Measurements from ENCODE around the gene BTG1. TPM values are rescaled to one million over a fixed set of nuclear protein-coding genes. Genes with fewer than 3 reads are reported as not detected.

Gene BTG1
- total and polyA plus RNA-seq, 2 of the 8 experiments (the other 6 are each of a cell fraction or from before 2014, with no cell fraction given) = 17.1 to 32.7 TPM

DNA sequence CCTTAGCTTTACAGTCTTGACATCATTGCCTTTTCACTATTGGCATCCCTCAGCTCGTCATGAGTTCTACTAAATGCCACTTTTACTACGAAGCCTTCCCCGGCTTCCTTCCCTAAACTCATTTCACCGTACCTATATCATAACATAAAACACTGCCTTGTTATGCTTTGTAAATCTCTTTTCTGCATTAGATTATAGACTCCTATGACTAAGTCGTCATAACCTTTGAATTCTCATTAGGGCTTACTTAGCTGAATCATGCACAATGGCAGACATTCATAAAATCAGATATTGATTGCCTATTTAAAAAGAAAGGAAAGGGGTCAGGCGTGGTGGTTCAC is 21.0 kb downstream of the BTG1 start:
- H4K8ac ChIP-seq (ENCODE audit: extremely low read depth, insufficient read depth, low read length) = no peak overlapping the region
- H3K9ac ChIP-seq (replicated peaks in 1 of 4; ENCODE audit: extremely low read depth in 1 of 4, low read depth in 3 of 4, low read length in 3 of 4) = no peak overlapping the region
- H2BK12ac ChIP-seq (ENCODE audit: low read depth, low read length) = no peak overlapping the region
- peaks cover 0 to 5% (median 0%) of the 10 kb centered on the region in 4 experiments; a peak in 2 of 8 replicates for H3K36me3 ChIP-seq (ENCODE audit: control insufficient read depth in 2 of 4, insufficient read depth in 4 of 4, low read length in 3 of 4)
- no peak overlapping the region for H3K4me3 ChIP-seq (ENCODE audit: extremely low read depth in 1 of 4, insufficient read depth in 2 of 4, low read depth in 3 of 4, low read length in 4 of 4)
- H3K14ac ChIP-seq (ENCODE audit: insufficient read length) = no peak overlapping the region
- H4K91ac ChIP-seq (replicated peaks; ENCODE audit: insufficient read length, low read length) = no peak overlapping the region
- H3K4me2 ChIP-seq (ENCODE audit: insufficient read depth in 1 of 2, low read depth in 2 of 2, low read length in 2 of 2) = no peak overlapping the region
- FAIRE-seq = no peak
- no peak overlapping the region for H2BK5ac ChIP-seq (ENCODE audit: low read depth, low read length)
- no peak overlapping the region for H3K18ac ChIP-seq (ENCODE audit: extremely low read depth, low read length)
- H2BK15ac ChIP-seq (ENCODE audit: low read length) = no peak overlapping the region
- H3K79me2 ChIP-seq (ENCODE audit: control insufficient read depth in 1 of 2, insufficient read depth in 2 of 2, low read length in 2 of 2) = peaks cover 7 to 83% of the 10 kb centered on the region in 2 experiments; a peak in 3 of 4 replicates
- no peaks in the 10 kb centered on the region for H4K20me1 ChIP-seq (replicated peaks in 1 of 2; ENCODE audit: control insufficient read depth in 1 of 2, insufficient read depth in 2 of 2, low read length in 2 of 2)
- H3K23me2 ChIP-seq (ENCODE audit: low read depth, low read length) = no peaks in the 10 kb centered on the region; the same call in 1 of the 2 replicates
- H3K27ac ChIP-seq (ENCODE audit: low read depth, low read length) = no peak overlapping the region
- WGBS, 2 experiments (ENCODE audit: extremely low coverage in 1 of 2, insufficient coverage in 1 of 2, insufficient read length in 1 of 2, insufficient replicate concordance in 2 of 2, low coverage in 1 of 2, low lambda C conversion rate in 2 of 2, missing lambda C conversion rate in 1 of 2) = 74 to 100% methylated on average over 3 to 6 of the region's 6 CpGs
- CTCF ChIA-PET (ENCODE audit: partially characterized antibody) = interaction anchor here (1.2 kb wide), 1 partner anchor 10 kb away, joined by 6 read pairs; no protein-coding TSS in a partner anchor
- peaks cover 0 to 4% (median 1%) of the 10 kb centered on the region in 4 experiments; a peak in 3 of 7 replicates for H3K4me1 ChIP-seq (replicated peaks in 1 of 4; ENCODE audit: control insufficient read depth in 3 of 4, insufficient read depth in 4 of 4, low read length in 3 of 4)
- H3K79me1 ChIP-seq (ENCODE audit: low read depth, low read length) = no peaks in the 10 kb centered on the region
- H2AFZ ChIP-seq (ENCODE audit: low read length) = no peak overlapping the region
- no peak overlapping the region for H2AK5ac ChIP-seq (ENCODE audit: low read depth, low read length)
- no peak for TF ChIP-seq NANOG (IDR thresholded peaks at IDR 0.05; ENCODE audit: insufficient read depth, low read depth, low read length, poor library complexity, severe bottlenecking)
- H3K9me3 ChIP-seq (ENCODE audit: insufficient read depth in 2 of 2, low read depth in 1 of 2, low read length in 1 of 2) = no peaks in the 10 kb centered on the region
- H4K5ac ChIP-seq (ENCODE audit: insufficient read length, low read depth, low read length) = no peak overlapping the region
- no peak overlapping the region for H2BK120ac ChIP-seq (replicated peaks; ENCODE audit: low read depth, low read length)
- H3K4ac ChIP-seq (replicated peaks; ENCODE audit: insufficient read length, low read depth, low read length) = no peak overlapping the region
- no peaks in the 10 kb centered on the region for H3K27me3 ChIP-seq (replicated peaks in 1 of 4; ENCODE audit: control insufficient read depth in 3 of 4, extremely low read depth in 1 of 4, insufficient read depth in 3 of 4, low read length in 3 of 4)
- H3K23ac ChIP-seq (ENCODE audit: insufficient read length) = no peak overlapping the region
- POLR2A ChIA-PET (ENCODE audit: partially characterized antibody) = interaction anchor here (1.2 to 1.7 kb wide), 4 partner anchors 9 to 20 kb away, joined by 3 to 17 read pairs (median 4); partner anchors contain the start of gene BTG1
- DNase-seq (ENCODE audit: low read depth in 1 of 2, low spot score in 2 of 2) = no peak
- H2BK20ac ChIP-seq (ENCODE audit: low read length) = no peak overlapping the region
- no peak overlapping the region for H3K56ac ChIP-seq (replicated peaks; ENCODE audit: insufficient read length, low read depth, low read length)
